AML-193 (cell line): ENCODE measurements around the gene LRP1B.
"Not testable (repeated sequence)": the region's sequence is repeated elsewhere in the genome, so short reads cannot be mapped to it uniquely, and the experiment has no call there.

Experiments
- DNase-seq, 2 experiments: peaks; one replicate each; lab custom pipeline; 2025; lab: John Stamatoyannopoulos, UW

Gene LRP1B

GRCh38 chr2:140695155-140695554, 1435.7 kb downstream of the LRP1B start:
- DNase-seq = peak; percentile 24 to 40

- no peak for DNase-seq
Measured at GRCh38 chr2:140687825-140688224, 1443.0 kb downstream of the LRP1B start.

GRCh38 chr2:140683658-140684057, 1447.2 kb downstream of the LRP1B start:
- DNase-seq = no peak

GRCh38 chr2:140680862-140681261, 1450.0 kb downstream of the LRP1B start:
- no peak for DNase-seq

DNA sequence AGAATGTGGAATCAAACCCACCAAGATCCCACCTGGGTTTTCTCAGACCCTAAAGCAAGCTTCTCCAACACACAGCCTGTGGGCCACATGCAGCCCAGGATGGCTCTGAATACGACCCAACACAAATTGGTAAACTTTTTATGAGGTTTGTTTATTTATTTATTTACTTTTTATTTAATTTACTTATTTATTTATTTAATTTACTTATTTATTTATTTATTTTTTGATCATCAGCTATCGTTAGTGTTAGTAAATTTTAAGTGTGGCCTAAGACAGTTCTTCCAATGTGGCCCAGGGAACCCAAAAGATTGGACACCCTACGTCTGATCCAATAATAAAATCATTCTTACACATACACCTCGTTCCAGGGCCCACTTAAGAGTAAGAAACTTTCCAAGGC, 1451.1 kb downstream of the LRP1B start:
- DNase-seq = no peak

- DNase-seq = no peak
Measured at GRCh38 chr2:140669911-140670310, 1460.9 kb downstream of the LRP1B start.

DNA sequence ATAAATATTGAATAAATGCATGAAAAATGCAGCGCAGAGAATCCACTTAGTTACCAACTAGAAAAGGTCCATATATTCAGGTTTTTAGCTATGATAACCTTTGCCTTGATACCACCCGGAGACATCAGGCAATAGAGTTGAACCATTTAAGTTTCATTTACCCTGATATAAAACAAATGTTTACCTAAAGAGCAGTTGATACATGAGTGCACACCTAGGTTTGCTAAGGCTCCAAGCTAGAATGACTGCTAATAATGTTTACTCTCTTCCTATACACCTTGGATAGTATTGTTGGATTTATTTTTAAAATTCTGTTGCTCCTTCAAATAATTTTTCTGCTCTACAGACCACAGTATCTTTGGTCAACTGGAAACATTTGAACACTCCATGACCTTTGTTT, 1463.6 kb downstream of the LRP1B start:
- DNase-seq = no peak

GRCh38 chr2:140662504-140662903, 1468.3 kb downstream of the LRP1B start:
- DNase-seq = no peak

DNA sequence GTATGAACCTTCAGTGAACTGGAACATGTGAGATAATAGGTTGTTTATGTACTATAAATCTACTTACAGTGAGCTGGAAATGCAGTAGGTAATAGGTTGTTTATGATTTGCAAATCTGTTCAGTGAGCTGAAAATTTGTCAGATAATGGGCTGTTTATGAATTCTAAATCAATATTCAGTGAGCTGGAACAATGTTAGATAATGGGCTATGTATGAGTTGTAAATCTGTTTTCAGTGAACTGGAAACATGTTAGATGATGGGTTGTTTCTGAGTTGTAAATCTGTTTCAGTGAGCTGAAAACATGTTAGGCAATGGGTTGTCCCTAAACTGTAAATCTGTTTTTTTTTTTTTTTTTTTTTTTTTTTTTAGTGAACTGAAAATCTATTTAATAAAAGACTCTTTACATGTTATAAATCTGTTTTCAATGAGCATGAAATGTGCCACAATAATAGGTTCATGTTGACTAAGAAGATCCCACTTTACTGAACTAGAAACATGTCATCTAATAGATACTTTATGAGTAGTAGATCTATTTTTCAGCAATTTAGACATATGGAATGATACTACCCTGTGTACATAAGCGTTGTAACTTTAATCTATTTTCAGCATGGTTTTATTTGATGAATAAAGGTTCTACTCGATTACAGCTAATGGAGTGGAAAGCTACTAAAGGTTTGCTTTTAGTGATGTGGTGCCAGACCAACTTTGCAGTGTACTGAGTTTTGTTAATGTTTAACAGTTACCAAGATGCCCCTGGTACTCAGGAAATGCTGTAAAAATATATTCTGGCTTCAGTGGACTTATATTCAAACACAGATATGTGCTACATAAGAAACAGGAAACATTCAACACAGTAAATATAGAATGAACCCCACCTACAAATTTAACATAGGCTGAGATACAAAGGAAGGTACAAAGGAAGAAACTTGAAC, 1471.8 kb downstream of the LRP1B start:
- DNase-seq = no peak

DNA sequence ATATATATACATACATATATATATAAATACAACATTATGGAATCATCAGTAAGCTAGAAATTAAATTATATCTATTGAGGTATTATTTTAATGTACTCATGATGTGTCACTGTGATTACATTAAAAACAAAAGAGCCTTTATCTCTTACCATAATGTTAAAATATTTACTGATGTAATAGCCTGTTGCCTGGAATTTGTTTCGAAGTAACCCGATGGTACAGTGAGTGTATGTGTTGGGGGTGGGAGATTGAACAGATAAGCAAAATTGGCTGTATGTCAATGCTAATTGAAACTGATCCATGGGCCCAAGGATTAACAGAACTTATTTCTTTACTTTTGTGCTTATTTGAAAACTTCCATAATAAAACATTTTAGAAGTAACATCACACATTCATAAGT, 1473.2 kb downstream of the LRP1B start:
- DNase-seq = no peak

GRCh38 chr2:140654565-140654964, 1476.3 kb downstream of the LRP1B start:
- DNase-seq = no peak

DNA sequence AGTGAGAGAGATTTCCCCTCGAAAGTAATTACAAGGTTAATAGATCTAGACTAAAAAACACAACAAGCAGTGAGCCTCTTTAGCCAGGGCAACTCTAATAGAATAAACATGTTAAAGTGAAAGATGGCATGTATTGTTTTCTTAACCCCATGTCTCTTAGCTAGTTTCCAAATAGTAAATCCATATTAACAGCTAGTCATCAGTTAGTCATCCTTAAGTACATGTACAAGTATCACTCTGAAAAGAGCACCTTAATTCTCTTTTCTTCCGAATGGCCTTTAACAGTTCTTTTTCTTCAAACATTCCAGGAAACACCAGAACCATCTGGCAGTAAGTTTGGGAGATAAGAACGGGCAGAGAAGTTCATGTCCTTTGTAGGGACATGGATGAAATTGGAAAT, 1480.0 kb downstream of the LRP1B start:
- DNase-seq = no peak

DNA sequence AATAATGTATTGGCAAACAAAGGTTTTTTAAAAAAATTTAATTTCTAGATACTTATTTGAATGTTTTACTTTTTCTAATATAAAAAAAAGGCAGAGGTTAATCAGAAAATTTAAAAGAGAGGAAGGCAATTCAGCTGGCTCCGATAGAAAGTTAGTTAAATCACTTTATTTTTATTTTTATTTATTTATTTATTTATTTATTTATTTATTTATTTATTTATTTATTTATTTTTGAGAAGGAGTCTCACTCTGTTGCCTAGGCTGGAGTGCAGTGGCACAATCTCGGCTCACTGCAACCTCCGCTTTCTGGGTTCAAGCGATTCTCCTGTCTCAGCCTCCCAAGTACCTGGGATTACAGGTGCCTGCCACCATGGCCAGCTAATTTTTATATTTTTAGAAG, 1480.7 kb downstream of the LRP1B start:
- DNase-seq = not testable (repeated sequence)

DNA sequence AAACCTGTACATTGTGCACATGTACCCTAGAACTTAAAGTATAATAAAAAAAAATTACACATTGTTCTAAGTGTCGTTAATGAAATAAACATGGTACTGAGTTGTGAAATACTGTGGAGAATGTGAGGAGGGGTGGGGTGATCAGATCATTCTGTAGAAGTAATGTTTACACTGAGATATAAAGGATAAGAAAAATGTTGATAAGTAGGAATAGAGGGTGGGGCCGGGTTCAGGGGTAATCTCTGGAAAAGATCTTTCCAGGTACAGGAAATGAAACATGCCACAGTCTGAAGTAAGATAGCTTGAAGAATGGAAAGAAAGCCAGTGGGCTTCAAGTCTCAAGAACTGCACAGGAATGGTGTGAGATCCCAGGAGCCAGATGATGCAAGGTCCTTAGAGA, 1482.4 kb downstream of the LRP1B start:
- DNase-seq = no peak

DNA sequence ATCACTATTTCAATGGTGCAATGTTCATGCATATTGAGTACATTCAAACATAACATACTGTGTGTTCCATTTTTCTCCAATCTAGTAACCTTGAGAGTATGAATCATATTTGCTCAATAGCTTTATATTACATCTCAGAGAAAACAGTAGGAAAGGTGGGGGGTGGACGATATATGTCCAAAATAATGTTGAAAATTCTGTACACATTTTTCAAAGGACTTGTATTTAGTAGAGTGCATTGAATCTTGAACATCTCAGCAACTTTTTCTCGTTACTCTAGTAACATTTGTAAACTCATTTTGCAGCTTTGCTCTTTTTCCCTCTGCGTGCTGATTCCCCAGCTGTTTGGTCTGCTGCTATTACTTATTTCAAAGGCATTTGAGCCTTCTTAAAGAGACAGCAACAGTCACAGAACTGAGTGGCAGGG, 1487.0 kb downstream of the LRP1B start:
- no peak for DNase-seq

- no peak for DNase-seq
Measured at GRCh38 chr2:140641163-140641562, 1489.7 kb downstream of the LRP1B start.

DNA sequence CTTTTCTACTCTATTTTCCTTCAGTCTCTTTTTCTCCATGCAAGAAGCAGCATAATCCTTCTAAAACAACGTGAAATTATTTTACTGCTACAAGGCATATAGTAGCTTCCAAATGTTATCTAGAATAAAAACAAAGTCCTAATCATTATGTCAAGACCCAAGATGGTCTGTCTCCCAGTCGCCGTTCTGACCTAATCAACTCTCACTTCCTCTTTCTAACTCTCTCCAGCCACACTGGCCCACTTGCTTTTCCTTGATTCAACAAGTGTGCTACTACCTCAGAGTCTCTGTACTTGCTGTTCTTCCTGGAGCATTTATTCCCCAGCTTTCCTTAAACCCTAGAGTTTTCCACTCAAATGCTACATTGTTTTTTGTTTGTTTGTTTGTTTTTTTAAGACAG, 1491.2 kb downstream of the LRP1B start:
- DNase-seq = no peak

DNA sequence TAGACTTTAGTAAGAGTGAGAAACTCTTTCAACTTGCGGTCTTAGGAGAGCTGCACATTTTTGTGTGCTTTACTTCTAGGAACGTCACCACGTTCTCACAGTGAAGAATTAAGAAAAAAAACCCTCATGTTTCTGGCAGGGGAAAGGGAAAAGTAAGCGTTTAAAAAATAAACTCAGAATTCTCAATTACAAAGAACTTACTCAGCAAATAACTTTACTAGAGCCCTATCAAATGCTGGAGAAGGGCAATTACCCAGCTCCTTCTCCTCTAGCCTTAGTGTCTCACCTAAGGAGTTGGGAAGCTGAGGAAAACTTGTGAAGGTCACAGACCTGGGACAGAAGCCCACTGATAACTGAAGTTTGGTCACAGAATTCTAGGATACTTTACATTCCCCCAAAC, 1500.3 kb downstream of the LRP1B start:
- DNase-seq = no peak

DNA sequence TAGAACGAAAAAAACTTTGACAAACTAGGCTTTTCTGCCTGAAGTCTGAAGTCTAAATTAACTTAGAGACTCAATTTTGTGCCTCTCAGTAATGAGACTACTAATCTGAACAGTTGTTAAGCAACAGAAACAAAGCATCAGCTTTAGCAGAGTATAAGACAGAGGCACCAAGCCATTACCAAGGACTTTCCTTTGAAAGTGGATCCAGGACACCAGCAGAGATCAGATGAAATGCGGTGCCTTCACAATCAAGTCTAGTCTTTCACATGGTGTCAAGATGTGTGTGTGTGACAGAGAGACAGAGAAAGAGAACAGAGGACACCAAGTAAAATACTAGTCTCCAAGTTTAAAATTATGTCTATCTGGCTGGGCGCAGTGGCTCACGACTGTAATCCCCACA, 1502.9 kb downstream of the LRP1B start:
- DNase-seq = no peak

DNA sequence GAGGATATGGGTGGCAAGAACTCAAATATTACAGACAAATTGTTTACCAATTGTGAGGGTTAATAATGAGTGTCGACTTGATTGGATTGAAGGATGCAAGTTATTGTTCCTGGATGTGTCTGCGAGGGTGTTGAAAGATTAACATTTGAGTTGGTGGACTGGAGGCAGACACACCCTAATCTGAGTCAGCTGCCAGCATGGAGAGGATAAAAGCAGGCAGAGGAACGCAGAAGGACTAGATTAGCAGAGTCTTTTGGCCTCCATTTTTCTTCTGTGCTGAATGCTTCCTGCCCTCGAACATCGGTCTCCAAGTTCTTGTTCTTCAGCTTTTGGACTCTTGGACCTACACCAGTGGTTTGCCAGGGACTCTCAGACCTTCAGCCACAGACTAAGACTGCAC, 1503.7 kb downstream of the LRP1B start:
- no peak for DNase-seq

GRCh38 chr2:140624200-140624599, 1506.6 kb downstream of the LRP1B start:
- DNase-seq = no peak

DNA sequence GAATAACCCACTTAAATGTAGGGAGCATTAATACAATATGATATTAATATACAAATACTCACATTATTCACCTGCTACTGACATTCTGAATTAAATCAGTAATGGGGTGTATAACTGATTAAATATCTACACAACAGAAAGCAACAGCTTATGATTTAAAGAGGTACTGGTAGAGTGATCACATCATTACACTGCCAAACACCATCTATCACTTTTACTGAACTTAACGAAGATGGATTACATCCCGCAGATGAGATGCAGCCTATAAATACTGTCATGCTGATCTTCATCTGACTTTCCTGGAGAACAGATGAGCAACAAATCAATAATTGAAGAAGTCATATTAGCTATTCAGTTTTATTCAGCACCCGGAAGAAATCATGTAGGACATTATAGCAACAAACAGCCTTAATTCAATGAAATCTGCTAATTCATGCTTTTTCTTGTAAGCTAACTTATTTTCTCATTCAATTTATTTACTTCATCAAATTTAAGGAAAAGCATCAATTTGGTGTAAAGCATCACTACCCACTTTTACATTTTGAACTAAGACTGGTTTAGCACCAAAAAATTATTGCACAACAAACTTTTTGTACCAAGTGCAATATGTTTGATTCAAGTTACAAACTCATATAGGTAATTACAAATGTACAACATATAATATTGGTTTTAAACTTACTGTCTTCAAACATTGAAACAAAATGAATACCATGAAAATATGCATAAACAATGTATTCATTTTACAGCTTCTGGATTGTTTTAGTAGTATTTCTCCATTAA, 1509.0 kb downstream of the LRP1B start:
- DNase-seq = no peak

GRCh38 chr2:140604788-140605187, 1526.0 kb downstream of the LRP1B start:
- no peak for DNase-seq
